T-helper 22 cell (primary cell): ENCODE data around the gene STXBP3.

Source experiments
- DNase-seq: peaks from one replicate; pipeline ENCODE4 v3.0.0-alpha.2; 2020; ENCODE audit warnings: low read depth

Gene STXBP3

DNA sequence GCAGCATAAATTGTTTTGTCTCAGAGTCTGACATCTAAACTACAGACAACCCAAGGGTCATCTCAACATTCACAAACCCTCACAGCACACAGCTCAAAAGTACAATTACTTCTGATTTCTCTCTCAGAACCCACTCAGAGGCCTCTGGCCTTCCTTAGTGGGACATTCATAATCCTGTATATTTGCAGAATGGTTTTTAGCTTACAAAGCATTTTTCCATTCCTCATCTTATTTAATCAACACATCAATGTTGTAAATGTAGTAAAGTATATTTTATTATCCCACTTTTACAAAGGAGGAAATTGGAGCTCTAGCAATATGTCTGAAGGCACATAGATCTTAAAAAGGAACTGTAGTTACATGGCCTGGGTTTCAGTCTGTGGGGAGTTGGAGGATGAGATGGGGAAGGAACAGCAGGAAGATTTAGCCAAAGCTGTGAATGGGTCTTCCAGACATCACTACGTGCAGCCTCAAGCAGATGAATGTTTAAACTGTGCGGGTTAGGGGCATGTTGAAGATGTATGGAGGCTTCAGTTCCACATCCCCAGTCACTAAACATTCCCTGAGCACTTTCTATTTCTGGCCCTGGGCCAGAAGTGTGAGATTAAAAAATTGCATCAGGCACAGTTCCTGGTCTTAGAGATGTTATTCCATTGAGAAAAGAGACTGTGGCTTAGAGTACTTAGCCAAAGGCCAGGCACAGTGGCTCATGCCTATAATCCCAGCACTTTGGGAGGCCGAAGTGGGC lies 97.1 kb downstream of the STXBP3 start:
- no peak for DNase-seq

DNA sequence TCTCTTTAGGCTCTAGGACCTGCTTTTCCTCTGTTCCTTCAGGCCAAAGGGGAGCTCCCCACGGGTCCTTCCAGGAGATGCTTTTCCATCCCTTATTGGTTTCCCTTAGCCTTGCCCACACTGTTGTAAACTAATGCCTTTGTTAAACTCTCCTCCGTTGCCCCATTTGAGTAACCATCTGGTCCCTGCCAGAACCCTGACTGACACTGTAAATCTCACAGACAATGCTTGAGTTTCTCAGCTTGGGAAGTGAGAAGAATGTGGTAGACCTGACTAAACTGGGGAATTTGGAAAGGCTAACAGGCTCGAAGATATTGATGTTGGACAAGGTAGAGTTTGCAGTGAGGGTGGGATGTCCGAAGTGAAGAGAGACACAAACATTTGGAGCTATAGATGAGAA lies 99.0 kb downstream of the STXBP3 start:
- no peak for DNase-seq

DNA sequence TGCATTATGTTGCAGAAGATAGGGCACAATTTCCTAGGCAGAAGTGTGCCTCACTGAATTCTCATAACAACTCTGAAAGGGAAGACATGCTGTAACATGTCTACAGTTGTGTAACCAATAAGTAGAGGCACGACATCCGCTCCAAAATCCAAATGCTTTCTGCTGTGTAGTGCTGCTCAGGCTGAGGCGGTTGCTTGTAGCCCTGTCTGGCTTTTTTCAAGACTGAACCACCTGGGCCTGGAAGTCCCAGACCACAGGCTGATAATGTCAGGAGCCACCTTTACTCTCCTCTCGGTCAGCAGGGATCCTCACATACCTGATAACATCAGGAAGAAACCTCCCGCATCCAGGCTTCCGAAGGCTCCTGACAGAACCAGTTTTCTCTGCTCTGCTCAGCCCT lies 99.5 kb downstream of the STXBP3 start:
- DNase-seq, result no peak

DNA sequence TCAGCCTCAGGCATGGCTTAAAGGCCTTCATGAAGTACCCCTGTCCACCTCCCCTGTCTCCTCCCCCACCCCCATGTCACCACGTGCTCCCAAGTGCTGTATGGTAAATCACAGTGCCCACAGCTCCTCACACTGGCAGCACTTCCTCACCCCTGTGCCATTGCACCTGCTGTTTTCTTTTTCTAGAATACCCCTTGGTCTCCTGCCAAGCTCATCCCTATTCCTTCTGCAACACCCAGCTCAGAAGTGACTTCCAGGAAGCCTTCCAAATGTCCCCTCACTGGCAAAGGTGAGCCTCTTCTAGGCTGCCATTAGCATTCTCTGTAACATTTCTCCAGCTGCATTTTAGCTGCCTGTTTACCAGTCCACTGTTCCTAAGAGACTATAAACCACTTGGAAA lies 101.0 kb downstream of the STXBP3 start:
- DNase-seq, result no peak

DNA sequence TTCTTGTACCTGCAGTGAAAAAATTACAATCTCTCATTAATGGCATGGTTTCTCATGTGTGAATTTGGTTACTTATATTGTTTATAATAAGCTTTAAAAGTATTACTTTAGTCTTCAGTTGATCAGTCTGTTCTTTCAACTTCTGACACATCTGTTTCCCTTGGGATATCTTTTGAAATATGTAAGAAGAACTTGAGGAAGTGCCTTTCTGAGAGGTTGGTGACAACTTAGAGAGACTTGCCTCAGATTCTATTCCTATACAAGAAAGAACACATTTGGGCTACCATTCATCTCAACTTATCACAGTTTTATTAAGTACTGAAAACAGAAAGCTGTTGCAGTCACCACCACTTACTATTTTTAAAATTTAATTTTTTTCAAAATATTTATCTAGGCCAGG lies 102.3 kb downstream of the STXBP3 start:
- DNase-seq, result no peak

DNA sequence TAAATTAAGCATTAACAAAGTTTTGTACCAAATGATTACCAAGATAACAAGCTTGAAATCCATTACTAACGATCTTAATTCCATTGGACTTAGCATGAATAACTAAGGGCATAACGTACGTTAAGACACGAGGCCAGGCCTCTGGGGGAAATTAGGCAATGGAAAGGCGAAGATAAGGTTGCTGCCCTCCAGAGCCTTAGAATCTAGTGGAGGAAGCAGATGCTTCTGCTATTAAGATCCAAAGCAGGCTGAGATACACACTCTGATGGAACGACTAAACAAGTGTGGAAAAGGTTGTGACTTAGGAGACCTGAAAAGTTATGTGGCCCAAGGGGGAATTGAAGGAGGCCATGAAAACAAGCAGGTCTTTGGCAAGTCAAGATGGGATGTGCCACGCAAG lies 104.5 kb downstream of the STXBP3 start:
- no peak for DNase-seq

DNA sequence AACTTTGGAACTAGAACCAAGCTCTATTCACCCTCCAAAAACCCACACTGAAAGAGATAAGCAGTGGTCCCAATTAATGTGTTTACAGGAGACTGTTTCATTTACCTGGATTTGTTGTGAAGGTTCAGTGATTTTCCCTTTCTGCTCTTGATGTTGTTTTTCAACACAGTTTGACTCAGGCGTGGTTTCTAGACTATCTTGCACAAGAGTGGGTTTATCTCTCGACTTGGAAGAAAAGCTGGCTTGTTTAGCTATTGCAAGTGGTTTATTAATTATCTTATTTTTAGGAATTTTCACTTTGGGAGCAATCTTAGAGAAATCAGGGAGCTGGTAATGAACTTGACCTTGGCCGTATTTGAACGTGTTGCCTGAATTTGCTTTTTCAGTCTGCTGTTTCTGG lies 105.1 kb downstream of the STXBP3 start:
- no peak for DNase-seq

DNA sequence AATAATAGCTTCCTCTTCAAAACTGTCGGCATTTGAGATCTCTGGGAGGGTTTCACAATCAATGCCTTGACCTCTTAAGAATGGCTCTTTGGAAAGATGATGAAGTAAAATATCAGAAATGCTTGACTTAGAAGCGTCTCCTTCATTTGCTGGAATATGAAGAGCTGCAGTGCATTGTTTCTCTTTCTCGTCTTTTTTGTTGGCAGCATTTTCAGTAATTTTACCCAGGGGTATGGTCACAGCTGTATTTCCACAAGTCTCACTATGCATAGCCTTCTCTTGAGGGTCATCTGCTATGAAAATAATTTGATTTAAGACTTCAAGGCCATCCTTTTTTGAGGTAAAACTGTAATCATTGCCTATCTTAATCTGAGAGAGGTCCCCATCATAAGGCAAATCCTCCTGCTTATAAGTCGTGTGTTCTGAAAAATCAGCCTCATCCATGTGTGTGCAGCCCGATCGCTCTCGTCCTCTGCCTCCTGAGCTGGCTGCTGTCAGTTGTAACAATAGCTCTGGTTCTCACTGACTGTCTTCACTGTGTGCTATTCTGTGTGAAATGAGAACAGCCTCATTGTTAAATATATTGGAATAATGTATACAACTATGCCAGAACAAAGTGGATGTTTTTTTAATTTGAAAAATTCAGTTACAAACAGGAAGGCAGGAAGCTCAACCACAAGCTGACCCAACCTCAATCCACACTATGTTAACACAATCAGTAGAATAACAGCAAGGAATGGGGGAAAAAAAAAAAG lies 105.9 kb downstream of the STXBP3 start:
- DNase-seq, result no peak

DNA sequence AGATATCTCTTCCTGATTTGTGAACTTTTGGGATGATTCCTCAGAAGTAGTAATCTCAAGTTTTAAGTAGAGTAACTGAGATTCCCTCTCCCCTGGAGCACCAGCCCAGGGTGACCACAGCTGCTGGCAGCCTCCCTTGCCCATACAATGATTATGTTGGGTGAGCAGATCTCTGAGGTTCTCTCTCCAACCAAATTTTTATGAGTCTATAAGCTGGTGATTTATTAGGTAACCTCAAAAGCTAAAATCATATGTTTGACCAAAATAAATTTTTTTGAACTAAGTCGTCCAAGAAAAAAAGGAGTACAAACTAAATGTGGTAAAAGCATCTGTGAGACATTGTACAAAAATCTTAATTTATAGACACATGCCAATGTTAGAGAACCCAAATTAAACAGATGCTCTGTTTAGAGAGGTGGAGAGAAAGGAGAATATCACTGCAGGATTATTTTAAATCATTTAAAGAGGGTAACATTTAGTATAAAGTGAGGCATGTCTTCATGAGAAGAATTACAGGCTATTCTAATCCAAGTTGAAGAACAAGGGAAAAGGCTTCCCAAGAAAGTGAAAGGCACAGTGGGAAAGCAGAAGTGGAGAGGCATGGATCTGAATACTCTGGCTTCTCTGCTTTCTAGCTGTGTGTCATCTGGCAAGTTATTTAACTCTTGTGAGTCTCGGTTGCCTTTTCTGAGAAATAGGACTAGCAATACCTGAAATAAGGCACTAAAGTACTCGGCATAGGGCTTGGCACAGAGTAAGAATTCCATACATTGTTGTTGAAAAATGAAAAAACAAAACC lies 107.9 kb downstream of the STXBP3 start:
- no peak for DNase-seq

DNA sequence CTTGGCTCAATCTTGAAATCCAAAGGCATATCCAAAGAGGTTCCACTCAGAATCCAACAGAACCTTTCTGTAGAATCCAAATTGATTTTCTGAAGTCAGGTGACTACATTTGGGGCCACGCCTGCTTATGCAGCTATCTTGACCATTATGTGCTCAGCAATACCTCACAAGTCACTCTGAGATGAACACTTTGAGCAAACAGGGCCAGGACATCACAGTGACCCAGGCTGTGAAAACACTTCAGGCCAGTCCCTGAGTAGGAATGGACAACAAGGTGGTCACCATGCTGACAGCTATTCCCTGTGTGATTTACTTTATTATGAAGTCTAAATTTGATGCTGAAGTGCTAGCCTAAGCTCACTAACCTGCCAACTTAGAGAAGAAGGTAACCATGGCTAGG lies 110.5 kb downstream of the STXBP3 start, which contains the start of gene AKNAD1:
Gene AKNAD1 (minus strand): TSS at position 101 of the 400 bp plus-strand sequence. CDS start 4,430 bp downstream, outside the sequence.
- DNase-seq, result no peak

DNA sequence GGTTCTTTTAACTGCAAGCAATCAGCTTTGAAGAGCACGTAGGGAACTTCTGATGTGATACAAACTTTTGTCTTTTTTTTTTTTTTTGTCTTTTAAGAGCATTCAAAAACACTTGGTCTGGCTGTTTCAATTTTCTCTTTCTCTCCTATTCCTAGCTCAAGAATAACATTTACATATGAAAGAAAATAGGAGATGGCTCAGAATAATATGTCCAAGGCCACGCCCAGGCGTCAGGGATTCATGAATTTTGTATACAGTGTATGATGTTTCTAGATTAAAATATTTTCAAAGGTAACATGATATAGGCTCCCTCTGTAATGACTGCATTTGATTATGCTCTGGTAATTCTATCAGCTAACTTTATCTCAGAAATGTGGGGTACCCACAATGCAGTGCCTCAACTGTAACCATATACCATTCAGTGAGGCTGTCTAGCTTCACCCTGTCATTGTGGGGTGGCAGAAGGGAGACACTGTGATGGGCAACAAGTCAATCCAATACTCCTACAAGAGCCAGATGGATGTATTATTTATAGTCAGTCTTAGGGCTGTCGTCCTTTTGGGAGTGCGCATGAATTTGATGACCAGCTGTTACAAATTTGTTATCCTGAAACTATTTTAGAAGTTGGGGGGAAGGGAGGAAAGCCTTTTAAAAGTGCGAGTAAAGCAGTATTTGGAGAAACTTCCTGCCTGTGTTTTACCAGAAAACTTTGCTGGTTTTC lies 111.9 kb downstream of the STXBP3 start:
- no peak for DNase-seq
